HCT116 (cell line): ENCODE results near the gene SMARCA4.

Experiments
- EZH2 ChIP-seq: fragments of 200-600 bp; sonication (generic); IDR thresholded peaks from 2 replicates; pipeline ENCODE4 v1.6.1; 2017; ENCODE audit warnings: antibody characterized with exemption, mixed run types
- EZH2phosphoT487 ChIP-seq: fragments of 200-600 bp; IDR thresholded peaks from 2 replicates; pipeline ENCODE4 v1.6.1; 2018; ENCODE audit warnings: antibody characterized with exemption, borderline replicate concordance
- JUND ChIP-seq: IDR thresholded peaks from 2 replicates; pipeline ENCODE4 v1.6.1; 2012
- POLR2A ChIP-seq: IDR thresholded peaks from 2 replicates; pipeline ENCODE4 v1.7.0; 2011; ENCODE audit warnings: borderline replicate concordance; ENCODE audit not compliant: insufficient read depth, insufficient read length; ENCODE audit errors: extremely low read depth
- TF ChIP-seq, protein P1 (sequence below), 3 experiments: fragments of 200-600 bp in 1 of 3; sonication (generic) in 1 of 3; IDR thresholded peaks in 2 of 3; conservative IDR thresholded peaks in 1 of 3; 2 replicates each; pipeline ENCODE4 v1.5.1; 2012 to 2017; ENCODE audit warnings: low read depth in 2 of 3, low read length in 2 of 3, antibody characterized with exemption in 1 of 3, borderline replicate concordance in 1 of 3, control low read depth in 1 of 3, mild to moderate bottlenecking in 1 of 3, mixed read lengths in 1 of 3, mixed run types in 1 of 3, moderate library complexity in 1 of 3; ENCODE audit not compliant: insufficient read depth in 1 of 3

DNA sequence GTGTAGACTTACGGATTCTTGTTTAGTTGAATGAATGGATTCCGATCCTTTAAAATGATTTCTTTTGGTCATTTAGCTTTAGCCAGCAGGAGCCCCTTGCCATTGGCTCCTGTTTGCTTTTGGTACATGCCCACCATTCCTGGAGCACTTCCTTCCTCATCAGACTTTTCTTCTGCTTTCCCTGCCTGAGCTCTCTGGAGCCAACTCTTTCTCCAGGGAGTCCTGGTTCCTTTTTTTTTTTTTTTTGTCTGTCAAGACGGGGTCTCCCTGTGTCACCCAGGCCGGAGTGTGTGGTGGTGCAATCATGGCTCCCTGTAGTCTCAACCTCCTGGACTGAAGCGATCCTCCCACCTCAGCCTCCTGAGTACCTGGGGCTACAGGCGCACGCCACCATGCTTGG is 37.8 kb downstream of the SMARCA4 start:
- TF ChIP-seq, protein P1, sequence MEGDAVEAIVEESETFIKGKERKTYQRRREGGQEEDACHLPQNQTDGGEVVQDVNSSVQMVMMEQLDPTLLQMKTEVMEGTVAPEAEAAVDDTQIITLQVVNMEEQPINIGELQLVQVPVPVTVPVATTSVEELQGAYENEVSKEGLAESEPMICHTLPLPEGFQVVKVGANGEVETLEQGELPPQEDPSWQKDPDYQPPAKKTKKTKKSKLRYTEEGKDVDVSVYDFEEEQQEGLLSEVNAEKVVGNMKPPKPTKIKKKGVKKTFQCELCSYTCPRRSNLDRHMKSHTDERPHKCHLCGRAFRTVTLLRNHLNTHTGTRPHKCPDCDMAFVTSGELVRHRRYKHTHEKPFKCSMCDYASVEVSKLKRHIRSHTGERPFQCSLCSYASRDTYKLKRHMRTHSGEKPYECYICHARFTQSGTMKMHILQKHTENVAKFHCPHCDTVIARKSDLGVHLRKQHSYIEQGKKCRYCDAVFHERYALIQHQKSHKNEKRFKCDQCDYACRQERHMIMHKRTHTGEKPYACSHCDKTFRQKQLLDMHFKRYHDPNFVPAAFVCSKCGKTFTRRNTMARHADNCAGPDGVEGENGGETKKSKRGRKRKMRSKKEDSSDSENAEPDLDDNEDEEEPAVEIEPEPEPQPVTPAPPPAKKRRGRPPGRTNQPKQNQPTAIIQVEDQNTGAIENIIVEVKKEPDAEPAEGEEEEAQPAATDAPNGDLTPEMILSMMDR (IDR thresholded peaks at IDR 0.05 in 2 of 3, conservative IDR thresholded peaks at IDR 0.05 in 1 of 3; ENCODE audit: borderline replicate concordance in 1 of 3, insufficient read depth in 1 of 3, low read depth in 2 of 3, low read length in 2 of 3), result no peak
- no peak for TF ChIP-seq EZH2phosphoT487
- TF ChIP-seq EZH2, result no peak
- no peak for TF ChIP-seq POLR2A
- no peak for TF ChIP-seq JUND
